GM19043 (cell line): ENCODE data around the gene WWOX.
"Not testable (repeated sequence)": the region's sequence is repeated elsewhere in the genome, so short reads cannot be mapped to it uniquely, and the experiment has no call there.

Source experiments
- ATAC-seq: cut with Tn5 transposase; IDR thresholded peaks from one replicate; pipeline ENCODE4 v1.9.1; 2021; ENCODE audit warnings: low read depth; ENCODE audit not compliant: unreplicated experiment

Gene WWOX

GRCh38 chr16:78583441-78583840 lies 484.0 kb downstream of the WWOX start:
- no peak for ATAC-seq

- ATAC-seq = no peak
These were observed 484.9 kb downstream of the WWOX start for GRCh38 chr16:78584213-78584860.

GRCh38 chr16:78584991-78585390 lies 485.5 kb downstream of the WWOX start:
- ATAC-seq = no peak

GRCh38 chr16:78589331-78589730 lies 489.9 kb downstream of the WWOX start:
- ATAC-seq = no peak

GRCh38 chr16:78591682-78592103 lies 492.2 kb downstream of the WWOX start:
- ATAC-seq = no peak

- no peak for ATAC-seq
These were observed 492.7 kb downstream of the WWOX start for GRCh38 chr16:78592111-78592510.

GRCh38 chr16:78593352-78593751 lies 493.9 kb downstream of the WWOX start:
- ATAC-seq = no peak

- no peak for ATAC-seq
These were observed 494.7 kb downstream of the WWOX start for GRCh38 chr16:78594191-78594590.

- no peak for ATAC-seq
These were observed 497.0 kb downstream of the WWOX start for GRCh38 chr16:78596348-78596995.

GRCh38 chr16:78596996-78597422 lies 497.6 kb downstream of the WWOX start:
- no peak for ATAC-seq

GRCh38 chr16:78597809-78598570 lies 498.5 kb downstream of the WWOX start:
- ATAC-seq = no peak

- no peak for ATAC-seq
These were observed 499.8 kb downstream of the WWOX start for GRCh38 chr16:78599271-78599670.

GRCh38 chr16:78604423-78605062 lies 505.1 kb downstream of the WWOX start:
- ATAC-seq = not testable (repeated sequence)

- no peak for ATAC-seq
These were observed 506.2 kb downstream of the WWOX start for GRCh38 chr16:78605548-78606101.

- no peak for ATAC-seq
These were observed 507.1 kb downstream of the WWOX start for GRCh38 chr16:78606545-78606944.

GRCh38 chr16:78607022-78607421 lies 507.6 kb downstream of the WWOX start:
- ATAC-seq = no peak

GRCh38 chr16:78607465-78607864 lies 508.0 kb downstream of the WWOX start:
- ATAC-seq = no peak

GRCh38 chr16:78608305-78608776 lies 508.9 kb downstream of the WWOX start:
- ATAC-seq = no peak

- ATAC-seq = no peak
These were observed 510.2 kb downstream of the WWOX start for GRCh38 chr16:78609402-78610274.

- ATAC-seq = no peak
These were observed 511.9 kb downstream of the WWOX start for GRCh38 chr16:78611318-78611717.
